Stimulated activated CD4-positive, alpha-beta T cell treated with anti-CD3 and anti-CD28 coated beads, Interleukin-1b, Interleukin-23, amount 100 ng/mL, for 48 hours (primary cell): Measurements from ENCODE around the gene ZNF276.
"Not testable (repeated sequence)": the region's sequence is repeated elsewhere in the genome, so short reads cannot be mapped to it uniquely, and the experiment has no call there.

Experiments used
- DNase-seq: peaks from one replicate; pipeline ENCODE4 v3.0.0-alpha.2; 2020

ZNF276 gene, protein sequence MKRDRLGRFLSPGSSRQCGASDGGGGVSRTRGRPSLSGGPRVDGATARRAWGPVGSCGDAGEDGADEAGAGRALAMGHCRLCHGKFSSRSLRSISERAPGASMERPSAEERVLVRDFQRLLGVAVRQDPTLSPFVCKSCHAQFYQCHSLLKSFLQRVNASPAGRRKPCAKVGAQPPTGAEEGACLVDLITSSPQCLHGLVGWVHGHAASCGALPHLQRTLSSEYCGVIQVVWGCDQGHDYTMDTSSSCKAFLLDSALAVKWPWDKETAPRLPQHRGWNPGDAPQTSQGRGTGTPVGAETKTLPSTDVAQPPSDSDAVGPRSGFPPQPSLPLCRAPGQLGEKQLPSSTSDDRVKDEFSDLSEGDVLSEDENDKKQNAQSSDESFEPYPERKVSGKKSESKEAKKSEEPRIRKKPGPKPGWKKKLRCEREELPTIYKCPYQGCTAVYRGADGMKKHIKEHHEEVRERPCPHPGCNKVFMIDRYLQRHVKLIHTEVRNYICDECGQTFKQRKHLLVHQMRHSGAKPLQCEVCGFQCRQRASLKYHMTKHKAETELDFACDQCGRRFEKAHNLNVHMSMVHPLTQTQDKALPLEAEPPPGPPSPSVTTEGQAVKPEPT

GRCh38 chr16:89720813-89721545, at the start of gene ZNF276, which contains the start of gene VPS9D1:
ZNF276 (plus strand) TSS chr16:89721537; CDS start chr16:89721641, 104 bp downstream.
VPS9D1 (minus strand) TSS chr16:89720898; CDS start chr16:89720861, 37 bp downstream.
- DNase-seq, result peak; percentile 82

DNA sequence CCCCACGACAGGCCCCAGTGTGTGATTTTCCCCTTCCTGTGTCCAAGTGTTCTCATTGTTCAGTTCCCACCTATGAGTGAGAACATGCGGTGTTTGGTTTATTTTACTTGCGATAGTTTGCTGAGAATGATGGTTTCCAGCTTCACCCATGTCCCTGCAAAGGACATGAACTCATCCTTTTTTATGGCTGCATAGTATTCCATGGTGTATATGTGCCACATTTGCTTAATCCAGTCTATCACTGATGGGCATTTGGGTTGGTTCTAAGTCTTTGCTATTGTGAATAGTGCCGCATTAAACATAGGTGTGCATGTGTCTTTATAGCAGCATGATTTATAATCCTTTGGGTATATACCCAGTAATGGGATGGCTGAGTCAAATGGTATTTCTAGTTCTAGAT, 49.8 kb upstream of the ZNF276 start:
- not testable (repeated sequence) for DNase-seq

GRCh38 chr16:89672177-89672941, 49.0 kb upstream of the ZNF276 start:
- DNase-seq, result no peak

- DNase-seq, result no peak
These were observed 43.1 kb upstream of the ZNF276 start for GRCh38 chr16:89678258-89678657.

- no peak for DNase-seq
These were observed 35.4 kb upstream of the ZNF276 start for GRCh38 chr16:89685916-89686315.

GRCh38 chr16:89686520-89687091, 34.7 kb upstream of the ZNF276 start, which contains the start of gene CDK10:
CDK10 (plus strand) TSS chr16:89686689; CDS start chr16:89686711, 22 bp downstream.
- DNase-seq, result peak; percentile 89

DNA sequence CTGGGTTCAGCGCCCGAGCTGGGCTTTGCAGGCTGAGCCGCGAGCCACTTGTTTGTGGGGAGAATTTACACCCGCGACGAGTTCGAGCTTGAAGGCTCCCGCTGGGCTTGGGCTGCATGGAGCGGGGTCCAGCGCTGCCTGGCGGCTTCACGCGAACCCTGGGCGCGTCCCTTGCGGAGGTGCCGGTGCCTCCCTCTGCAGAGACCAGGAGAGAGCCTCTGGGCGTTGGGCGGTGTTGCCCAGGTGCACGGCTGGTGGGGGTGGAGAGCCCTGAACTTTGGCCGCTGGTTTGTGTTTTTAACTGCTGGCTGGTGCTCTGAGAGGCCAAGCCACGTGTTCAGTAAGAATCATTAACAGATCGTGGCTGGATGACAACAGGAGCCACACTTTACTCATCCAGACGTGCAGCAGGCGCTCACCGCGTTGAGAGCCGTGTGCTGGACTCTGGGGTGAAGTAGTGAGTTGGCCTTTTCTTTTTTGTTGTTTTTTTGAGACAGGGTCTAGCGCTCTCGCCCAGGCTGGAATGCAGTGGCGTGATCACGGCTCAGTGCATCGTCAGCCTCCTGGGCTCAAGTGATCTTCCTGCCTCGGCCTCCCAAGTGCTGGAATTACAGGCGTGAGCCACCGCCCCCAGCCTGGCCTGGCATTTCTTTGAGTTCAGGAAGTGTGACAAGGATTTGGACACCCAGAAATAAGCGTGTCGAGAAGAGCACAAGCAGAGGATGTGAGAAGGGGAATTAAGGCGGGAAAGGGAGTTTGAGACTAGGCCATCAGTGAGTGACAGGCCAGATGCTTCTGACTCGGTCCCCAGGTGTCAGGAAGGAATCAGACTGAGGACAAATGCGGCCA, 34.0 kb upstream of the ZNF276 start:
- no peak for DNase-seq

DNA sequence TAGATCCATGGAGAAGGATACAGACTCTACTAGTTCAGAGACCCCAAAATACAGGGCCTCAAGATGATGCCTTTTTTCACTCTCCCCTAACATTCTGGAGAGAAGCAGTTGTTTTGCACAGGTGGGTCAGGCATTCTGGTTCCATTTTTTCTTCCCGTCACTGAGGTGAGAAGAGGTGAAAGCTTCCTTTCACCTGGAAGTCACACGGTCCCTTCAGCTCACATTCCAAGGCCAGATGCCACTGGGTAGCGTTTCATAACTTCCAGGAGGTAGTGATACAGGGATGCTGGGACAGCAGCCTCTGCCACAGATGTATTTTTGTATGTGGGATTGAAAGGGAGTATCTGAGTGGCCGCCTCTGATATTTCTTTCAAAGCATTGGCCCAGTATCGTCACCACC, 32.9 kb upstream of the ZNF276 start:
- no peak for DNase-seq

DNA sequence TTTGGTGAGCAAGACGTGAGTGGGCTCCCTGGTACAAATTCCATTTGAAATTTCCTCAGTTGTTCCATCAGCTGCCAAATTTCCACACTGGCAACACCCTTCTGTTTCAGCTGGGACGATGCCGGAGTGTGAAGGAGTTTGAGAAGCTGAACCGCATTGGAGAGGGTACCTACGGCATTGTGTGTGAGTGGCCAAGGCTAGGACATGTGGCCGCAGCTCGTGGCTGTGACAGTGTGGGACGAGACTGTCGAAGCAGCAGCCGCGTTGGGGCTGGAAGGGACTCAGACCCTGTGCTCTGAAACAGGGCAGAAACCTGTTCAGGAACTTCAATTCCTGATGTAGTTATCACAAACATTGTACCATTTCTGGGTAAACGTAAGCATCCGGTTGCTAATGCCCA, 32.2 kb upstream of the ZNF276 start:
- DNase-seq, result no peak

DNA sequence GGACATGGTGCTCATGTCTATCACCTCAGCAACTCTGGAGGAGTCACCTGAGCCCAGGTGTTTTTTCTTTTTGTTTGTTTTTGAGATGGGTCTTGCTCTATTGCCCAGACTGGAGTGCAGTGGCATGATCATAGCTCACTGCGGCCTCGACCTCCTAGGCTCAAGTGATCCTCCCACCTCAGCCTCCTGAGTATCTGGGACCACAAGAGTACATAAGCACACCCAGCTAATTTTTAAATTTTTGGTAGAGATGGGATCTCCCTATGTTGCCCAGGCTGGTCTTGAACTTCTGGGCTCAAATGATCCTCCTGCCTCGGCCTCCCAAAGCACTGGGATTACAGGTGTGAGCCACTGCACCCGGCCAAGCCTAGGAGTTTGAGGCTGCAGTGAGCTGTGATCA, 31.7 kb upstream of the ZNF276 start:
- not testable (repeated sequence) for DNase-seq

GRCh38 chr16:89690392-89690901, 30.9 kb upstream of the ZNF276 start:
- no peak for DNase-seq

DNA sequence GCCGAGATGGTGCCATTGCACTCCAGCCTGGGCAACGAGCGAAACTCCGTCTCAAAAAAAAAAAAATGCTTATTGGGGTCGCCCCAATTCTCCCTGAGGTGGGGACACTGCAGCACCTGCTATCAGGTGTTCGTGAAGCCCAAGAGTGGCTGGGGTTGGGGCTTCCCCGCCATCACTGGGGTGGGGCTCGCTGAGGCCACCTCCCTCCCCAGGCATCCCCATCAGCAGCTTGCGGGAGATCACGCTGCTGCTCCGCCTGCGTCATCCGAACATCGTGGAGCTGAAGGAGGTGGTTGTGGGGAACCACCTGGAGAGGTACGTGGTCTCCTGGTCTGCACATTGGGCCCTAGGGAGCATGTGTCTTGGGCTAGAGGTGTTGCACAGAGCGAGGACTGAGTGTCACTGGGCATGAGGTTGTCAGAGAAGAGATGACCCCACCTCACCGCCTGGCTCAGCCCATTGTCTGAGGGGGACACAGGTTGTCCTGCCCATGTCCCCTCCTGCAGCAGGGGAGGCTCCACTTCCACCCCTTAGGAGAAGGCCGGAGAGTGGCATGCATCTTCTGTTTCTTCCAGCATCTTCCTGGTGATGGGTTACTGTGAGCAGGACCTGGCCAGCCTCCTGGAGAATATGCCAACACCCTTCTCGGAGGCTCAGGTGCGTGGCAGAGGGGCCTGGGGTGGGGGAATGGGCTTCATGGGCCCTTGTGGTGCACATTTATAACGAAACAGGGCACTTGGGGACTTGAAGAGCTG, 29.9 kb upstream of the ZNF276 start:
- DNase-seq, result no peak

GRCh38 chr16:89691986-89692569, 29.3 kb upstream of the ZNF276 start:
- no peak for DNase-seq

GRCh38 chr16:89693289-89693731, 28.0 kb upstream of the ZNF276 start:
- no peak for DNase-seq

- no peak for DNase-seq
These were observed 27.2 kb upstream of the ZNF276 start for GRCh38 chr16:89693931-89694783.

DNA sequence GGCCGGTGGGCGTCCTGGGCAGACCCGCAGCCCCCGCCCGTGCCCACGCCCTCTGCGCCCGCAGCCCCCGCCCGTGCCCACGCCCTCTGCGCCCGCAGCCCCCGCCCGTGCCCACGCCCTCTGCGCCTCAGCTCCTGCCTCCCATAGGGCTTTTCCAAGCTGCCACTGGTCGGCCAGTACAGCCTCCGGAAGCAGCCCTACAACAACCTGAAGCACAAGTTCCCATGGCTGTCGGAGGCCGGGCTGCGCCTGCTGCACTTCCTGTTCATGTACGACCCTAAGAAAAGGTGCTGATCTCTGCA, 26.6 kb upstream of the ZNF276 start:
- not testable (repeated sequence) for DNase-seq

DNA sequence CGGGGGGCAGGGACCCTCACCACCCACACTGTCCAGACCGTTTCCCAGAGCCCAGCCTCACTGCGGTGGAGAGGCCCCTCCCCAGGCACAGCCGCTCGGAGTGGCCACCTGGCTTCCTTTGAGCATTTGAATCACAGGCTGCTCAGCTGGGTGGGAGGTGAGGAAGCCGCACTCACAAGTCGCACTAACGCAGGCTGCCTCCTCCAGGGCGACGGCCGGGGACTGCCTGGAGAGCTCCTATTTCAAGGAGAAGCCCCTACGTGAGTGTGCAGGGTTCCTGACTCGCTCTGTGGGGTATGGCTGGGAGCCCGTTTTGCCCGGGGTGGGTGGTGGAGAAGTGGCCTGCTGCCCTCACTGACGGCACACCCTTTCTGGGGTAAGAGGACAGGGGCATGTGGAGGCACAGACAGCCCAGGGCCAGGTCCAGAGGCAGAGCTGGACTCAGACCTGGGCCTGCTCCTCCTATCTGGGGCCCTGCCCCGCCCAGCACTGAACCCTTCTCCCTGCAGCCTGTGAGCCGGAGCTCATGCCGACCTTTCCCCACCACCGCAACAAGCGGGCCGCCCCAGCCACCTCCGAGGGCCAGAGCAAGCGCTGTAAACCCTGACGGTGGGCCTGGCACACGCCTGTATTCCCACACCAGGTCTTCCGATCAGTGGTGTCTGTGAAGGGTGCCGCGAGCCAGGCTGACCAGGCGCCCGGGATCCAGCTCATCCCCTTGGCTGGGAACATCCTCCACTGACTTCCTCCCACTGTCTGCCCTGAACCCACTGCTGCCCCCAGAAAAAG, 26.1 kb upstream of the ZNF276 start:
- DNase-seq, result no peak
